Ishikawa (cell line): ENCODE data around the gene WSCD2.

Experiments used
- CREB1 ChIP-seq: IDR thresholded peaks from 2 replicates; pipeline ENCODE4 v1.6.1; 2012; ENCODE audit warnings: low read depth
- EP300 ChIP-seq: IDR thresholded peaks from 2 replicates; pipeline ENCODE4 v1.6.1; 2012; ENCODE audit warnings: borderline replicate concordance
- FOXM1 ChIP-seq: IDR thresholded peaks from 2 replicates; pipeline ENCODE4 v1.6.1; 2012; ENCODE audit warnings: low read depth, borderline replicate concordance
- TF ChIP-seq, protein P1 (sequence below): IDR thresholded peaks from 2 replicates; pipeline ENCODE4 v1.6.1; 2012; ENCODE audit warnings: low read depth, mild to moderate bottlenecking

DNA sequence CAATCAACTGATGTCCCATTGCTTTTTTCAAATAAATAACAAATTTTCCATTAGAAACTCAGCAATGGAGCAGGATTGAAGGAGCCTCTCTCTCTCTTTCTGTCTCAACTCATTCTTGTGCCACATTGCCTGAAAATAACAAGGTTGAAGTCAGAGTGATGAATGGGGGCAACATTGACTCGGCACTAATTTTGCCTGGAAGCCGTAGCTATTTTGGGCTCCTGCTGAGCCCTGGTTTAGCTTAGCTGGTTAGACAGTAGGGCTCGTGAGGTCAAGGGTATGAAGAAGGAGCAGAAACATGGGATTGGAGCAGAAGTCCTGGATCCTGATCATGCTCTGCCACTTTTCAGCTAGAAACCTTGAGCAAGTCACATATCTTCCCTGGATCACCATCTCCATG is 38.9 kb downstream of the WSCD2 start:
- TF ChIP-seq CREB1 (no peak), FOXM1 (no peak), EP300 (no peak)
- TF ChIP-seq, protein P1, sequence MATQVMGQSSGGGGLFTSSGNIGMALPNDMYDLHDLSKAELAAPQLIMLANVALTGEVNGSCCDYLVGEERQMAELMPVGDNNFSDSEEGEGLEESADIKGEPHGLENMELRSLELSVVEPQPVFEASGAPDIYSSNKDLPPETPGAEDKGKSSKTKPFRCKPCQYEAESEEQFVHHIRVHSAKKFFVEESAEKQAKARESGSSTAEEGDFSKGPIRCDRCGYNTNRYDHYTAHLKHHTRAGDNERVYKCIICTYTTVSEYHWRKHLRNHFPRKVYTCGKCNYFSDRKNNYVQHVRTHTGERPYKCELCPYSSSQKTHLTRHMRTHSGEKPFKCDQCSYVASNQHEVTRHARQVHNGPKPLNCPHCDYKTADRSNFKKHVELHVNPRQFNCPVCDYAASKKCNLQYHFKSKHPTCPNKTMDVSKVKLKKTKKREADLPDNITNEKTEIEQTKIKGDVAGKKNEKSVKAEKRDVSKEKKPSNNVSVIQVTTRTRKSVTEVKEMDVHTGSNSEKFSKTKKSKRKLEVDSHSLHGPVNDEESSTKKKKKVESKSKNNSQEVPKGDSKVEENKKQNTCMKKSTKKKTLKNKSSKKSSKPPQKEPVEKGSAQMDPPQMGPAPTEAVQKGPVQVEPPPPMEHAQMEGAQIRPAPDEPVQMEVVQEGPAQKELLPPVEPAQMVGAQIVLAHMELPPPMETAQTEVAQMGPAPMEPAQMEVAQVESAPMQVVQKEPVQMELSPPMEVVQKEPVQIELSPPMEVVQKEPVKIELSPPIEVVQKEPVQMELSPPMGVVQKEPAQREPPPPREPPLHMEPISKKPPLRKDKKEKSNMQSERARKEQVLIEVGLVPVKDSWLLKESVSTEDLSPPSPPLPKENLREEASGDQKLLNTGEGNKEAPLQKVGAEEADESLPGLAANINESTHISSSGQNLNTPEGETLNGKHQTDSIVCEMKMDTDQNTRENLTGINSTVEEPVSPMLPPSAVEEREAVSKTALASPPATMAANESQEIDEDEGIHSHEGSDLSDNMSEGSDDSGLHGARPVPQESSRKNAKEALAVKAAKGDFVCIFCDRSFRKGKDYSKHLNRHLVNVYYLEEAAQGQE, result no peak
